ENCODE results near the gene BMP4.

Gene BMP4

DNA sequence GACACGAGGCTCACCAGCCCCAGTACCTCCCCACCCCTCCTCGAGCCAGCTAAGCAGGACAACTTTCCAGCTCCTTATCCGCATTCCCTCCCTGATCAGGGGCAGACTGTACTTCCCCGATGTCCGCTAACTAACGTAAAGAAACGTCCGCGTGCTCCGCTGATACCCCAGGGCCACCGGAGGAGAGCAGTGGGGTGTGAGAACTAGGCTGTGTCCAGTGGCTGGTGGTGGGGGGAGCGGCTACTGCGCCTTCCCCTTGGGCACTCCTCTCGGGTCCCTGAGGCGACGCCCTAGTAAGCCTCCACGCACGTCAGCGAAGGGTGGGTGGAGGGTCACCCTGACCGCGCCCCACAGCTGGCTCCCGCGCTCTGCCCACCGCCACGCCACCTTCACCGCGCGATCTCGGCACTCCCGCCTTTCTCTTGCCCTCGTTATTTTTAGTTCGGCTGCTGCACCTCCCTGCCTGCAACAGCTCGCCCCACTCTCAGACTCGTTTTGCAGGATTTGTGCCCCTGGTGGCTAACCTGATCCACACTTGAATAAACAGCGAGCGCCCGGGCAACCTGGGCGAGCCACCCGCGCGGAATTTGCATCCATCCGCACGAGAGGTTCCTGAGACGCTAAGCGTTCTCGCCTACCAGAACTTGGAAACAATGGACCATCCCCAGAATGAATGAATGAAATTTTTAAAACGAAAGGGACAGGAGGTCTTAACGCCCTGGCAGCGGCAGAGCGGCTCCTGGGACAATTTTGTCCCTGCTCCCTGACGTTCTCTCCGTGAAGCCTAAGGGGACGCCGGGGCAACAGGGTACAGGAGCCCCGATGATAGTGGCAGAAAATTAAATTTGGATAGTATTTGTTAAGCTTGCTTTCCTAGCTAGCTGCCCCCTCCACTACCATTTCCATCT, 6.9 kb upstream of the BMP4 start:
- peak; percentile 43 for DNase-seq

GRCh38 chr14:53962953-53963319, 6.3 kb upstream of the BMP4 start:
- no peak for DNase-seq

- DNase-seq: no peak
Measured at GRCh38 chr14:53958628-53959027, 2.0 kb upstream of the BMP4 start.

DNA sequence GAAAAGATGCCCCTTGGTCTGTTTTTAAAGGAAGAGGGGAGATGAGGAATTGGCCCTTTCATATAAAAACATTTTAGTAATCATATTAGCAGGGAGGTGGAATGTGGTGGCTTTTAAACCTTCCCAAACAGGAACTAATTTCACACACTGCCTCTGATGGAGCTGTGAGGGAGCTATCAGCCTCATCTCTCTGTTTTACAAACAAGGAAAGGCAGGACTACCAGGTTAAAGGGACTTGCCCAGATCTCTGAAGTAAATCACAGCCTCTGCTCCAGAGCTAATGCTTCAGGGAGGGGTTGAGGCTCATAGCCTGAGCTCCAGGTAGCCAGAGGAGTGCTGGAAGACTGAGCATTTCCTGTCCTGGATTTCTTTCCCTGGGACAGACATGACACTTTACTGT, 1.1 kb upstream of the BMP4 start:
- no peak for DNase-seq

GRCh38 chr14:53955671-53956426, 776 bp downstream of the BMP4 start:
- no peak for DNase-seq

- DNase-seq: no peak
Measured at GRCh38 chr14:53955229-53955556, 1.4 kb downstream of the BMP4 start.

DNA sequence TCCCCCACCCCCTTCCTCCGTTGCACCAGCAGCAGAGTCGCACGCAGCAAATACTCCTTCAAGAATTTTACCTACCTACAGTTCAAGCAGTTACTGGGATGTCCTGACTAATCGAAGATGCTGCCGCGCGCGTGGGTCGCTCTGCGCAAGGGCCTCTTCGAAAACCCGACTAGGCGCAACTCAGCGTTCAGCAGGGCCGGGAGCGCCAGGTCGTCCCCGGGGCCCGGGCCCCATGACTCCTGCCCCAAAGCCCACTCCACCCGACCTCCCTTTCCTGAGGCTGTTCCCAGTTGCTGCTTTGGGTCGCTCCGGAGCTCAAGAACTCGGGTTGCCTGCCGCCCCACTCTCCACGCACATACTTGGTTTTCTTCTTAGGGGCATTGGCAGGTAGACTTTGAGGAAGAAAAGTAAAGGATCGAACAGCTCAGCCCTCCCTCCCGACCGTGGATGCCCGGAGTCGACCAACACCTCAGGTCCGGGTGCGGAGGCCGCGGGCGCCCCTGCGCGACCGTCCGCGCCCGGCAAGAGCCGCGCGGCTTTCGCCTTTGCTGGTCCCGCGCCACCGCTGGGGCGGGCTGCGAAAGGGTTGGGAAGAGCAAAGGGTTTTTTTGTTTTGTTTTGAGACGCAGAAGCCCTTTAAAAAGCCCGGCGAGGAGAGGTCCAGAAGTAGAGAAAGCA, 1.9 kb downstream of the BMP4 start:
- no peak for DNase-seq

GRCh38 chr14:53953828-53954550, 2.6 kb downstream of the BMP4 start:
- no peak for DNase-seq

- DNase-seq: no peak
Measured at GRCh38 chr14:53953002-53953827, 3.4 kb downstream of the BMP4 start.

- no peak for DNase-seq
Measured at GRCh38 chr14:53952533-53952932, 4.1 kb downstream of the BMP4 start.

GRCh38 chr14:53951627-53952303, 4.9 kb downstream of the BMP4 start:
- no peak for DNase-seq

DNA sequence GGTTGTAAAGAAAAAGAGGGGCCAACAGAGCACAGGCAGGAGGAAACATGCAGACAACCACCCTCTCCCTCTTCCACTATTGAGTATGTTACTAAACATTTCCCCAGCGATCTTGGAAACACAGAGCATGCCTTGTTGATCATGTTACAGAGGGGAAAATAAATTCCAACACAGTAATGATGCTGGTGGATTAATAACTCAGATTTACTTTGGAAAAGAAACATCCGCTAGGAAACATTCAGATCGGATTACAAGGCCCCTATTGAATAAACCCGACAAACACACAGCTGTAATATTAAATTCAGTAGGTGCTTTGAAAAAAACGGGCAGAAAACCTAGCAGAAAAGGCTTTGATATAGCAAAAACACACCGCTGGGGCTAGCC, 5.4 kb downstream of the BMP4 start:
- DNase-seq: no peak

- no peak for DNase-seq
Measured at GRCh38 chr14:53950031-53950793, 6.4 kb downstream of the BMP4 start.

GRCh38 chr14:53949201-53949600, 7.4 kb downstream of the BMP4 start:
- DNase-seq: no peak

DNA sequence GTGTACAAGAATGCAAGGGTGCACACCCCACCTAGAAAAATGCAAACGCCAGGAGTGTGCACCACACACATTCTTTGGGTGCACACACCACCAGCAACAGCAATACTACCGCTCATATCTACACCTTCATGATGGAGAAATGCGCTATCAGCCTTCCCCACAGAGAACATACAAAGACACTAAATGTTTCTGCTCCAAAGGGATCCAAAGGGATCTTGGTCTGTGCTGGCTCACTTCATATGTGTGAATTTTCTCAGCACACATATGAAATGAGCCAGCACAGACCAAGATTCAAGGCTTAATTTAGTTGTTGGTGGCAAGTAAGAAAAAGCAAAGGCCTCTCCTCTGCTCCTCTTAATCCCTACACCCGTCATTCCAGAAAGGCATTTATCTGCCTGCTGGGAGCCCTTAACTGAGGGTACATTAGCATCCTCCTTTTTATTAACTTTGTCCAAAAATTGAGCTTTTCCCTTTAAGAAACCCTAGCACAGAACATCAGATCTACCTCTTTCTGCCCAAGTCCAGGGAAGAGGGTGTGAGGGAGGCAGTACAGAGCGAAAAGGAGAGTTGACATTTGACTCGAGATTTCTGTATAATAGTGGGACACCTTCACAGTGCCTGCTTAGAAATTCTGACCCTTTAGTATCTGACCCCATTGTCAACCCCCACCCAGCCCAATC, 8.3 kb downstream of the BMP4 start:
- DNase-seq: no peak

DNA sequence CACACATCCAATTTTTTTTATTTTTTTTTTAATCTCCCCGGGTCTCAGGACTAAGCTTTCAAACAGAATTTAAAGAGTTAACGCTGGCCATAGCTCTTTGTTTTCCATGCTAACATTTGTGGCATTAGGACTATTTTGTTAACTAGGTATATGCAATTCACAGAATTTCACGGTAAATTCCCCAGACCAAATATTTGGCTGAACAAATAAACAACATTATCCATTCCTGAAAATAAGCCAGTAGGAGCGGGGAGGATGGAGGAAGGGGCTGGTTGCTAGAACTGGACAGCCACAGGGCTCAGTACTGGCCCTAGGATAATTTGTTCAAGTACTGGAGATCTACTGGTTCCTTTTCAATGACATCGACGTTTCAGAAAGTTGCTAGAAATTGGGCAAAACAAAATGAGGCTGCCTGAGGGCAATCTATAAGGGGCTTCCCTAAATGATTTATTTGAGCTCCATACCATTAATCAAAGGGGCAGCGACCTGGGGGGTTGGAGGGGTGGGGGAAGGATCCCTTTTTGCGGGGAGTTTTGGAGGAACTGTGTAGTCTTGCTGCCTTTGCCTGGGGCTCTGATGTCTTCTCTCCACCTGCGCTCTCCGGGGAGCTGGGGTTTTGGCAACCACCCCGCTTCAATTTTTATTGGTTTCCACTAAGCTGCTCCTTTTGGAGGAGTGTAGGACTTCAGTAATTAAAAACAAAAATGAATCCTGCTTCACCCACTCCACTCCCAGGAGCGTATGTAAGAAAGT, 9.0 kb downstream of the BMP4 start:
- DNase-seq: no peak

- no peak for DNase-seq
Measured at GRCh38 chr14:53947094-53947445, 9.6 kb downstream of the BMP4 start.

- DNase-seq: no peak
Measured at GRCh38 chr14:53946404-53947093, 10.1 kb downstream of the BMP4 start.

- DNase-seq: no peak
Measured at GRCh38 chr14:53946071-53946403, 10.6 kb downstream of the BMP4 start.

Data from NCI-H524 treated with DMSO at 0.1 percent for 48 hours (cell line).